Neural cell (in vitro differentiated cells): ENCODE measurements around the gene CLHC1. TPM values are rescaled to one million over a fixed set of nuclear protein-coding genes. Genes with fewer than 3 reads are reported as not detected.

Experiments
- H2AFZ ChIP-seq: fragments of 200-600, 300-800 bp; sonication (generic), shearing (Covaris generic); 2 replicates; pipeline ENCODE4 v1.6.0; 2014; ENCODE audit warnings: low read depth, mild to moderate bottlenecking, antibody characterized with exemption, low read length, moderate library complexity
- H3F3A ChIP-seq: fragments of 200-600 bp; shearing (Covaris generic); 2 replicates; pipeline ENCODE4 v1.6.1; 2016; ENCODE audit warnings: mild to moderate bottlenecking, moderate library complexity, mixed read lengths, antibody characterized with exemption, low read length; ENCODE audit not compliant: insufficient read depth, poor library complexity, severe bottlenecking
- H3K27ac ChIP-seq: fragments of 200-600, 300-800 bp; sonication (generic), shearing (Covaris generic); 2 replicates; pipeline ENCODE4 v1.5.1; 2014; ENCODE audit warnings: mild to moderate bottlenecking, low read length, moderate library complexity
- H3K27me3 ChIP-seq: fragments of 300-800, 200-600 bp; sonication (generic), shearing (Covaris generic); 2 replicates; pipeline ENCODE4 v1.6.0; 2014; ENCODE audit warnings: mild to moderate bottlenecking, low read depth, low read length, moderate library complexity; ENCODE audit not compliant: insufficient read depth
- H3K36me3 ChIP-seq: fragments of 300-800, 200-600 bp; sonication (generic), shearing (Covaris generic); 2 replicates; pipeline ENCODE4 v1.5.1; 2014; ENCODE audit warnings: mild to moderate bottlenecking, antibody characterized with exemption, low read length, moderate library complexity; ENCODE audit not compliant: insufficient read depth
- H3K4me2 ChIP-seq: fragments of 300-800, 200-600 bp; sonication (generic), shearing (Covaris generic); 2 replicates; pipeline ENCODE4 v1.6.0; 2014; ENCODE audit warnings: mild to moderate bottlenecking, low read length
- H3K4me3 ChIP-seq: fragments of 300-800, 200-600 bp; sonication (generic), shearing (Covaris generic); 2 replicates; pipeline ENCODE4 v1.5.1; 2014; ENCODE audit warnings: mild to moderate bottlenecking, low read length, moderate library complexity
- H3K79me2 ChIP-seq: fragments of 200-600 bp; shearing (Covaris generic); replicated peaks from 2 replicates; pipeline ENCODE4 v1.6.0; 2014; ENCODE audit warnings: mild to moderate bottlenecking, low read length, moderate library complexity; ENCODE audit not compliant: insufficient read depth
- H3K9ac ChIP-seq: fragments of 300-800, 200-600 bp; sonication (generic), shearing (Covaris generic); 2 replicates; pipeline ENCODE4 v1.6.1; 2016; ENCODE audit warnings: mild to moderate bottlenecking, low read length, mixed read lengths
- H3K9me2 ChIP-seq: fragments of 200-600 bp; shearing (Covaris generic); 2 replicates; pipeline ENCODE4 v1.6.1; 2016; ENCODE audit warnings: mild to moderate bottlenecking, low read length, mixed read lengths; ENCODE audit not compliant: insufficient read depth
- H3K9me3 ChIP-seq: fragments of 200-600, 300-800 bp; sonication (generic), shearing (Covaris generic); 2 replicates; pipeline ENCODE4 v1.6.1; 2016; ENCODE audit warnings: mild to moderate bottlenecking, mixed run types, low read length, moderate library complexity, mixed read lengths
- H4K20me1 ChIP-seq: fragments of 200-600 bp; shearing (Covaris generic); 2 replicates; pipeline ENCODE4 v1.6.1; 2016; ENCODE audit warnings: mild to moderate bottlenecking, mixed run types; ENCODE audit not compliant: insufficient read depth
- EP300 ChIP-seq: fragments of 450-650 bp; conservative IDR thresholded peaks from 2 replicates; pipeline ENCODE4 v1.6.1; 2014; ENCODE audit warnings: antibody characterized with exemption, mild to moderate bottlenecking, moderate library complexity; ENCODE audit not compliant: poor library complexity, severe bottlenecking
- EZH2 ChIP-seq: fragments of 200-600, 300-800 bp; shearing (Covaris generic), sonication (generic); IDR thresholded peaks from 2 replicates; pipeline ENCODE4 v1.6.1; 2014; ENCODE audit warnings: antibody characterized with exemption, low read length, borderline replicate concordance, mild to moderate bottlenecking; ENCODE audit not compliant: insufficient read depth, poor library complexity, severe bottlenecking
- MXI1 ChIP-seq: fragments of 450-650 bp; conservative IDR thresholded peaks from 2 replicates; pipeline ENCODE4 v1.6.1; 2014; ENCODE audit warnings: antibody characterized with exemption, mild to moderate bottlenecking; ENCODE audit not compliant: poor library complexity, severe bottlenecking
- POLR2AphosphoS5 ChIP-seq: IDR thresholded peaks from 2 replicates; pipeline ENCODE4 v1.6.1; 2012
- RAD21 ChIP-seq: fragments of 450-650 bp; conservative IDR thresholded peaks from 2 replicates; pipeline ENCODE4 v1.6.1; 2014; ENCODE audit warnings: antibody characterized with exemption, mild to moderate bottlenecking, moderate library complexity
- SMC3 ChIP-seq: fragments of 450-650 bp; conservative IDR thresholded peaks from 2 replicates; pipeline ENCODE4 v1.6.1; 2014; ENCODE audit warnings: antibody characterized with exemption, mild to moderate bottlenecking, moderate library complexity; ENCODE audit not compliant: poor library complexity
- TAF1 ChIP-seq: IDR thresholded peaks from 2 replicates; pipeline ENCODE4 v1.6.1; 2012; ENCODE audit warnings: low read depth
- polyA plus RNA-seq: library from polyadenylated mRNA; depleted of rRNA; stranded (reverse); fragments of >200 nt; gene quantifications from 2 replicates; pipeline ENCODE4 v1.2.3, GENCODE V29; 2014
- TF ChIP-seq, protein P1 (sequence below): fragments of 450-650 bp; IDR thresholded peaks from 2 replicates; pipeline ENCODE4 v1.5.1; 2014; ENCODE audit warnings: antibody characterized with exemption, mild to moderate bottlenecking, moderate library complexity; ENCODE audit not compliant: poor library complexity, severe bottlenecking
- TF ChIP-seq, protein P2 (sequence below): IDR thresholded peaks from 2 replicates; pipeline ENCODE4 v1.6.1; 2012; ENCODE audit warnings: borderline replicate concordance

CLHC1 gene
- polyA plus RNA-seq, 1 donor from 2014 or later: 43.6 TPM

DNA sequence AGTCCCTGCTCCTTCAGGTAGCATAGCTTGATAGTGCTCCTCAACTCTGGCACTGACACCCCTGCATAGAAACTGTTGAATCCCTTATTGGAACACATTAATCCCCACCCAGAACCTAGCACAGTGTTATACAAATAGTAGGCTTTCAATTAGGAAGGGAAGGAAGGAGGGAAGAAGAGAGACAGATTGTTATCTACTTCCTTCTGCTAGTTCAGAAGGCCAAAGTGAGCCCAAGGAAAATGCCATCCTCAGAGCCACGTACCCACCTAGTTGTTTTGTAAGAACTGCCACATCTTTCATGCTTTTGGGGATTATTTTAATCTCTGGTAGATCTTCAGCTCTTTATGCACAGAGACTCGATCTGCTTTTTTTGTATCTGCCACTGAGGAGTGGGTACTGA, 75.1 kb downstream of the CLHC1 start:
- Histone ChIP-seq H3K27me3 (no peaks in the 10 kb centered on the region), H3K9me2 (no peaks in the 10 kb centered on the region), H3F3A (peaks cover under 1% of the 10 kb centered on the region), H3K27ac (no peak overlapping the region), H3K79me2 (no peaks in the 10 kb centered on the region), H3K9me3 (no peaks in the 10 kb centered on the region), H3K9ac (no peak overlapping the region), H3K36me3 (no peaks in the 10 kb centered on the region), H3K4me2 (no peak overlapping the region), H4K20me1 (no peaks in the 10 kb centered on the region), H3K4me3 (no peak overlapping the region), H2AFZ (no peak overlapping the region)
- TF ChIP-seq EP300 (no peak), TAF1 (no peak), MXI1 (no peak), EZH2 (no peak), RAD21 (no peak), SMC3 (no peak), POLR2AphosphoS5 (no peak)
- TF ChIP-seq, protein P1, sequence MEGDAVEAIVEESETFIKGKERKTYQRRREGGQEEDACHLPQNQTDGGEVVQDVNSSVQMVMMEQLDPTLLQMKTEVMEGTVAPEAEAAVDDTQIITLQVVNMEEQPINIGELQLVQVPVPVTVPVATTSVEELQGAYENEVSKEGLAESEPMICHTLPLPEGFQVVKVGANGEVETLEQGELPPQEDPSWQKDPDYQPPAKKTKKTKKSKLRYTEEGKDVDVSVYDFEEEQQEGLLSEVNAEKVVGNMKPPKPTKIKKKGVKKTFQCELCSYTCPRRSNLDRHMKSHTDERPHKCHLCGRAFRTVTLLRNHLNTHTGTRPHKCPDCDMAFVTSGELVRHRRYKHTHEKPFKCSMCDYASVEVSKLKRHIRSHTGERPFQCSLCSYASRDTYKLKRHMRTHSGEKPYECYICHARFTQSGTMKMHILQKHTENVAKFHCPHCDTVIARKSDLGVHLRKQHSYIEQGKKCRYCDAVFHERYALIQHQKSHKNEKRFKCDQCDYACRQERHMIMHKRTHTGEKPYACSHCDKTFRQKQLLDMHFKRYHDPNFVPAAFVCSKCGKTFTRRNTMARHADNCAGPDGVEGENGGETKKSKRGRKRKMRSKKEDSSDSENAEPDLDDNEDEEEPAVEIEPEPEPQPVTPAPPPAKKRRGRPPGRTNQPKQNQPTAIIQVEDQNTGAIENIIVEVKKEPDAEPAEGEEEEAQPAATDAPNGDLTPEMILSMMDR: no peak
- TF ChIP-seq, protein P2, sequence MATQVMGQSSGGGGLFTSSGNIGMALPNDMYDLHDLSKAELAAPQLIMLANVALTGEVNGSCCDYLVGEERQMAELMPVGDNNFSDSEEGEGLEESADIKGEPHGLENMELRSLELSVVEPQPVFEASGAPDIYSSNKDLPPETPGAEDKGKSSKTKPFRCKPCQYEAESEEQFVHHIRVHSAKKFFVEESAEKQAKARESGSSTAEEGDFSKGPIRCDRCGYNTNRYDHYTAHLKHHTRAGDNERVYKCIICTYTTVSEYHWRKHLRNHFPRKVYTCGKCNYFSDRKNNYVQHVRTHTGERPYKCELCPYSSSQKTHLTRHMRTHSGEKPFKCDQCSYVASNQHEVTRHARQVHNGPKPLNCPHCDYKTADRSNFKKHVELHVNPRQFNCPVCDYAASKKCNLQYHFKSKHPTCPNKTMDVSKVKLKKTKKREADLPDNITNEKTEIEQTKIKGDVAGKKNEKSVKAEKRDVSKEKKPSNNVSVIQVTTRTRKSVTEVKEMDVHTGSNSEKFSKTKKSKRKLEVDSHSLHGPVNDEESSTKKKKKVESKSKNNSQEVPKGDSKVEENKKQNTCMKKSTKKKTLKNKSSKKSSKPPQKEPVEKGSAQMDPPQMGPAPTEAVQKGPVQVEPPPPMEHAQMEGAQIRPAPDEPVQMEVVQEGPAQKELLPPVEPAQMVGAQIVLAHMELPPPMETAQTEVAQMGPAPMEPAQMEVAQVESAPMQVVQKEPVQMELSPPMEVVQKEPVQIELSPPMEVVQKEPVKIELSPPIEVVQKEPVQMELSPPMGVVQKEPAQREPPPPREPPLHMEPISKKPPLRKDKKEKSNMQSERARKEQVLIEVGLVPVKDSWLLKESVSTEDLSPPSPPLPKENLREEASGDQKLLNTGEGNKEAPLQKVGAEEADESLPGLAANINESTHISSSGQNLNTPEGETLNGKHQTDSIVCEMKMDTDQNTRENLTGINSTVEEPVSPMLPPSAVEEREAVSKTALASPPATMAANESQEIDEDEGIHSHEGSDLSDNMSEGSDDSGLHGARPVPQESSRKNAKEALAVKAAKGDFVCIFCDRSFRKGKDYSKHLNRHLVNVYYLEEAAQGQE: no peak

DNA sequence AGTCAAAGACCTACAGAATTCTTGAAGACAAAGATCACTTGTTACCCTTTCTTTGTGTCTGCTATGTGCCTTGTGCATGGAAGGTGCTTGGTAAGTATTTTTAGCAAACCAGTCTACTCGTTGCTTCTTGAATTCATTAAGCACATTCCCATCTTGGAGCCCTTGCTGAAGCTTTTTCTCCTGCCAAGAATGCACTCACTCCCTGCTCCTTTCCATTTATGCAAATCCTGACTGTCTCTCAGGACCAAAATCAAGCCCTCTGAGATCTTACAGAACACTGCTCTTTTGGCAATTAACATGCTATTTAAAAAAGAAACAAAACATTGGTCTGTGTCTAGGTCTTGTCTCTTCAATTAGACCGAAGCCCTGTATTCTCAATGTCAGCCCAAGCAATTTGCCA, 75.8 kb downstream of the CLHC1 start:
- Histone ChIP-seq H4K20me1 (no peaks in the 10 kb centered on the region), H2AFZ (no peak overlapping the region), H3K27me3 (no peaks in the 10 kb centered on the region), H3K36me3 (no peaks in the 10 kb centered on the region), H3F3A (no peaks in the 10 kb centered on the region), H3K9me3 (no peaks in the 10 kb centered on the region), H3K9ac (no peak overlapping the region), H3K4me3 (no peak overlapping the region), H3K79me2 (no peaks in the 10 kb centered on the region), H3K4me2 (no peak overlapping the region), H3K27ac (no peak overlapping the region), H3K9me2 (no peaks in the 10 kb centered on the region)
- TF ChIP-seq EP300: no peak

DNA sequence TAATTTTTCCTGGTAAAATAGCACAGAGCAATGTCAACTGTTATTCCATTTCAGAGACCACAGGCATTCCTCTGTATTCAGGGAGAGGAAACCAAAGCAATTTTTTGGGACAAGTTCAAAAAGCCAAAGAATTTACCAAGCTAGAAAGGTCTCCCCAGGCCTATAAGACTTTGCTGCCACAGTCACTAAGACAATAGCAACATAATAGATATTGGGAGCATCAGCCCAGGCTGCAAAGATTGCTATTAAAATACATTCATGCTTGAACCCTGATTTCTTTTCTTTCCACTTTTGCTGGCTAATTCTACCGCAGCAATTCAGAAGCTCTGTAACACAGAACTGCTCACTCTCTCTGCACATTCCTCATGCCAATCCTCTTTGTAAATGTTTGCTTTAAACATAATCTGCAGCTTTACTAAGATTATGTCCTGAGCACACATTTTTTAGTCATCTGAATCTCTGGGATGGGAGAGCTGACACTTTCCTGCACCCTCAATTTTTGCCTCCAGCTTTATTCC, 76.3 kb downstream of the CLHC1 start:
- H3K9me2 ChIP-seq: no peaks in the 10 kb centered on the region
- H2AFZ ChIP-seq: no peak overlapping the region
- no peaks in the 10 kb centered on the region for H3K9me3 ChIP-seq
- H4K20me1 ChIP-seq: no peaks in the 10 kb centered on the region
- H3K27ac ChIP-seq: no peak overlapping the region
- H3K9ac ChIP-seq: no peak overlapping the region
- no peaks in the 10 kb centered on the region for H3K36me3 ChIP-seq
- TF ChIP-seq POLR2AphosphoS5 (no peak), TAF1 (no peak), MXI1 (no peak), EZH2 (no peak), RAD21 (no peak), SMC3 (no peak), EP300 (no peak)
- TF ChIP-seq, protein P1: no peak
- TF ChIP-seq, protein P2: no peak
- no peak overlapping the region for H3K4me2 ChIP-seq
- no peaks in the 10 kb centered on the region for H3K27me3 ChIP-seq
- no peaks in the 10 kb centered on the region for H3F3A ChIP-seq
- no peaks in the 10 kb centered on the region for H3K79me2 ChIP-seq
- H3K4me3 ChIP-seq: no peak overlapping the region
